GM21619 (cell line): ENCODE results near the gene RIMS4.

Experiments
- ATAC-seq: cut with Tn5 transposase; IDR thresholded peaks from one replicate; pipeline ENCODE4 v1.9.1; 2021; ENCODE audit not compliant: unreplicated experiment

RIMS4 gene

GRCh38 chr20:44810391-44811149 is at the start of gene RIMS4:
TSS of gene RIMS4 (minus strand) at chr20:44810546. CDS start at chr20:44810271, 275 bp downstream.
- no peak for ATAC-seq

DNA sequence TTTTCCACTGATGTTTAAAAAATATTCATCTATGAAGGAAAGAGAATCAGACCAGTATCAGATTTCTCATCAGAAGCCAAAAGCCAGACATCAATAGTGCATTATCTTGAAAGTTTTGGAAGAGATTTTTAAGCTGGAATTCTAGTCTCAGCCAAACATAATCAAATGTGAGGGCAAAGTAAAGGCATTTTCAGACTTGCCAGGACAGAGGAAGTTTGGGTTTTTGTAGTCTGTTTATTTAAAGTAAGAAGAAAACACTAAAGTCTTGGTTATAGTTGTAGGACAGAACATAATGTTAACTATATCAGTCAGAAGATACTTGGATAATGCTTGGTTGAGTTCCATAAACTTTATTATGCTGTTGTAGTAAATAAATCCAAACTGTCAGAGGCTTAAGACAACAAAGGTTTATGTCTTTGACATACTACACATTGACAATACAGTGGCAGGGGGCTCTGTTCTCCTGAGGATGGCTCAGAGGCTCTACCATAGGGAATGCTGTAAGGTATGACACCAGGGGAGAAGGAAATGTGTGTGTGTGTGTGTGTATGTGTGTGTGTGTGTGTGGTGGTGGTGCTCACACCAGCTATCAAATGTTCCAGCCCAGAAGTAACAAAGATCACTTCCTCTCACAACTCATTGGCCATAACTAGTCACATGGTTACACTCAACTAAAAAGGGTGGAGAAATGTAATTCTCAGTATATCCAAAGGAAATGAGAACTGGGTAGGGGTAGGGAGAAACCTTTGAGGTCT is 48.4 kb upstream of the RIMS4 start:
- no peak for ATAC-seq

GRCh38 chr20:44856856-44857448 is 46.6 kb upstream of the RIMS4 start:
- ATAC-seq = no peak

DNA sequence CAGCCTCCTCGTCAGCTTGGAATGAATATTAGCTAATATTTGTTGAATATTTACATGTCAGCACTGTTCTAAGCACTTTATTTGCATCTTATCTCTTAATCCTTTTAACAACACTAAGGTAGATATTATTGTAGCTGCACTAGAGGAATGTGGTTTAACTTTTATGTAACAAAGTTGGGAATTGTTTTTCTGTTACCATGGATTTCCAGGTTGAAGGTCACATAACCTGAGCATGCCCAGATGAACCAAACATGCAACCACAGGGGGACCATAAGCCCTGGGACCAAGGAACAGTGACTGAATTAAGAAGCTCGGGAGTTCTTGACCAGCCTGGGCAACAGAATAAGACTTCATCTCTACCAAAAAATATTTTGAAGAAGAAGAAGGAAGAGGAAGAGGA is 46.1 kb upstream of the RIMS4 start:
- no peak for ATAC-seq

GRCh38 chr20:44851545-44851944 is 41.2 kb upstream of the RIMS4 start:
- no peak for ATAC-seq

GRCh38 chr20:44850837-44851236 is 40.5 kb upstream of the RIMS4 start:
- no peak for ATAC-seq

GRCh38 chr20:44850272-44850671 is 39.9 kb upstream of the RIMS4 start:
- no peak for ATAC-seq

DNA sequence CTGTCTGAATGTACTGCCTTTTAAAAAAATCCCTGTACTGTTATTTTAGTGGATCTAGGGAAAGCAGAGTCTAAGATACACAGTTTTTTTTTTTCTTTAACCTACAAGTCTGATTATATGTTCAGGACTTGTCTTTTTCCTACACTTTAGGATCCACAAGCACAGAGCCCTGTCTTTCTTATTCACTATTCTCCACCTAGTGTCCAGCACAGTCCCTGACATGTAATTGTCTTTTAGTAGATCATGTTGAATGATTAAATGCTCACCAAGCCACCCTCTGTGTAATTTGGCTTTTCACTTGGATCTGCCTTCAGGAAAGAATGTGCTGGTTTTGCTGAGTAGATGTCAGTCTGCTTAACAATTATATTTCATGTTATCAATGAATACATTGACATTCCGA is 39.4 kb upstream of the RIMS4 start:
- ATAC-seq = no peak

GRCh38 chr20:44848254-44849015 is 38.1 kb upstream of the RIMS4 start:
- no peak for ATAC-seq

DNA sequence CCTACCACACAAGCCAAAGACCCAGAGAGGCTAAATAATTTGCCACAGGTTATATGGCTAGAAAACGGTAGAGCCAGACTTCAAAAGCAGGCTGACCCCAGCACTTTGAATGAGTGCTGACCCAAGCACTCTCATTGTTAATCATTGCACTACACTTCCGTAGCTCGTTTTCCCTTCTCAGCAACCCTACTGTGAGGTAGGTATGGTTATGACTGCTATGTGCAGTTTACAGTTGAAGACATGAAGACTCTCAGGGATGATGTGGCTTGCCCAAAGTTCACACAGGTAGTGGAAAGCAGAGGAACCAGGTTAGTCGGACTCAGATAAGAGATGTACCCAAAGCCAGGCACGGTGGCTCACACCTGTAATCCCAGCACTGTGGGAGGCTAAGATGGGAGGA is 33.5 kb upstream of the RIMS4 start:
- ATAC-seq = no peak

DNA sequence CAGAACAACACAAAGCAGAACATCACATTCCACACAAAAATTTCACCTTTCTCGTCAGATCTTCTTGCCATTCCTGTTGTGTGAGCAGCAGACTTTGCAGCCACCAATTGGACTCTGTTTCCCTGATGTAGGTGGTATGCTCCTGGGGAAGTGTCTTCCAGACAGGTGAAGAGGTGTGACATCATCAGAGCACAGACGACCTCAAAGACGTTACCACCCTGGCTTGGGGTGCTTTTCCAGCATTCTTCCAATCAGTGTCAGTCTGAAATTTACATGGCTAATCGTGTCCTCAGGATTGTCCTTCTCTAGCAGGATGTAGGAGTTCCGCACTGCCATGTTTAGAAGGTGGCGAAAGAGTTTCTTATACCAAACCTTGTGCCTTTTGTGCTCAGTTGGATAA is 31.6 kb upstream of the RIMS4 start:
- no peak for ATAC-seq

DNA sequence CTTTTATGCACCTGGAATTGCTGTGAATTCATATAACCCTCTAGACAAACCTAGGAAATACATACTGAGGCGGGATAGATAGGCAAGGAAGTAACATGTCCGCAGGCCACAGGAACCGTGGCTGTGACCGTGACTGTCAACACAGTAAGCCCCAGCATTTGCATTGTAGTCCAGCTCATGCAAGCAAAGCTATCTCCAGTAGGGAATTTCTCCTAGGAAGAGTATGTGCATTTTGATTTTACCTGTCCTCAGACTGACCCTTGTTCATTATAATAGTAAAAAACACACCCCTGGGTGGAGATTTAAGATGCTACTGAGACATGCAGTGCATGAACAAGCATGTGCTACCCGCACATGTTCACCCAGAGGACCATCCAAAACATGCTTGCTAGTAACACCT is 30.5 kb upstream of the RIMS4 start:
- no peak for ATAC-seq

GRCh38 chr20:44839481-44839880 is 29.1 kb upstream of the RIMS4 start:
- ATAC-seq = no peak

GRCh38 chr20:44838521-44838920 is 28.2 kb upstream of the RIMS4 start:
- ATAC-seq = no peak

DNA sequence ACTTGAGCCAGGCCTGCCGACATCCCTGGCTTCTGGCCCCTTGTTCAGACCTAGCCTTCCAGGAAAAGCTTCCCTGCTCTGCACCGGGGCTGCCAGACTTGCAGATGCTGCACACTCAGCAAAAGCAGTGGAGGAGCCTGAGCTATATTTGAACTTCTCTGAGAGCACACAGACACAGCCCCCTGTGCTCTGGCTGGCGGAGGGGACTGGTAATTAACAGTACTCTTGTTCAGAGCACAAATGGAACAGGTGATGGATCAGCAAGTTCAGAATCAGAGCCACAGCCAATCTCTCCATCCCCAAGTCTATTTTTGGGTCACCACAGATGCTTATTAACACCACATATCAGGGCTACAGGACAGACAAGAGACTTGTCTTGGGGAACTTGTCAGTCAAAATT is 27.6 kb upstream of the RIMS4 start:
- no peak for ATAC-seq

DNA sequence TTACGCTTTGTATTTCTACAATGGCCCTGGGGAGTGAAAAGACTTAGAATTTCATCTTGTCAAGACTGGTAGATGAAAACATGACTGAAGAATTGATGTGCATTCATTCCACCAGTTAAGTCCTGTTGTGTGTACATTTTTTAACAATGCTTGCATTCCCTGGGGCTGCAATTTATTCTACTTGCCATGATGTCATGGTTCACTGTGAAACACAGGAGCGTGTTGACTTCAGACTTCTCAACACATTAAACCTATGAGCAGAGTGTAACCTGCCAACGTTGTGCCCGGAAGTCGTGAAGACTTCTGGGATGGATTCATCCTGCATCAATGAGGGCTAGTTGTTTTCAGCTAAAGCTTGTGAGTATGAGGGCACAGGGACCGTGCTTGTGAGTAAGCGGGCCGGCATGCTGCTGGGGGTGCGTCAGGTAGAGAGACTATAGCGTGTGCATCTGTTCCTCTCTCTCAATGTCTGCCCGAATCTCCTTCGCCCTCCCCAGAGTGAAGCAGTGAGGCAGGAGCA is 26.3 kb upstream of the RIMS4 start:
- no peak for ATAC-seq

- ATAC-seq = no peak
Observed at GRCh38 chr20:44835661-44836221, 25.4 kb upstream of the RIMS4 start.

DNA sequence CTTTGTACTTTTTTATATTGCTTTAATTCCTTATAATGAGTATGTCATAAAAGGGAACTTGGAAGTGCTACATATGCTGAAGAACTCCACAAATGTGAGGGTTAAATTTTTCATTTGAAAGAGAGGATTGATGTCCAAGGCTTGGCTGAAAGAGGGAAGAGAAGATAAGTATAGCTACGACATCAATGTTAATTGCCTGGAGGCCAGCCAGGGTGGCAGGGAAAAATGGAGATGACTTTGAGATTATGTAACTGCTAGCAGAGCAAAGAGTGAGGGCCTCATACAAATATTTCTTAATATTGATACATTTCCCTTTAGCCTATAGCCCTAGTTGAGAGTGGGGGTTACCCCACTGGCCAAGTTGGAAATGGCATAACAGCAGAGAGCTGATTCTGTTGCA is 24.8 kb upstream of the RIMS4 start:
- ATAC-seq = no peak

DNA sequence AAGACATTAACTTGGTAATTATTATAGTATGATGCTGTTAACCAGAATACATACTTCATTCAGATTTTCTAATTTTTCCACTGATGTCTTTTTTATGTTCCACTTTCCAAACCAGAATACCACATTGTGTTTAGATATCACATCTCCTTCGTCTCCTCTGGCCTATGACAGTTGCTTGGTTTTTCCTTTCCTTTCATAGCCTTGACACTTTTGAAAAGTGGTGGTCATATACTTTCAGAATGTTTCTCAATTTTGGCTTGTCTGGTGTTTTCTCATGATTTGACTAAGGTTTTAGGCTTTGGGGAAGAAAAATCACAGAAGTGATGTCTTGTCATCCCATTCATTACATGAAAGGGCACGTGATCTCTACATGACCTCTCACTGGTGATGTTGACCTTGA is 24.3 kb upstream of the RIMS4 start:
- ATAC-seq = no peak

DNA sequence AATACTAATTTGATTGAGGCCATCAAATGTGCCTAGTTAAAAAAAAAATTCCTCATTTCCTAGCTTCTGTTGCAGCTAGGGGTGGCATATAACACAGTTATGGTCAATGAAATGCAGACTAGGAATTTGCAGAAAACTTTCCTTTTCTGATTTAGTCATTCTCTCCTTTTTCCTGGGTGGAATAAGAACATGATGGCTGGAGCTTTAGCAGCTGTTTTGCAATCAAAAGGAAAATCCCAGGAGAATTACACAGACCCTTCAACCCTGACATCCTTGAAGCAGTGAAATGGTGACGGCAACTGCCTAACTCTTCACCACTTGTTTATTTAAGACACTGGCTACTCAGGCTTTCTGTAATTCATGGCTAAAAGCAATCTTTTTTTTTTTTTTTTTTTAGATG is 23.1 kb upstream of the RIMS4 start:
- no peak for ATAC-seq

GRCh38 chr20:44832724-44833123 is 22.4 kb upstream of the RIMS4 start:
- ATAC-seq = no peak
